Endothelial cell (in vitro differentiated cells): Measurements from ENCODE around the gene PATJ. TPM values are rescaled to one million over a fixed set of nuclear protein-coding genes. Genes with fewer than 3 reads are reported as not detected.

Experiments used
- DNase-seq: peaks from one replicate; pipeline ENCODE4 v3.0.0; 2021; ENCODE audit warnings: low spot score
- H3K27ac Mint-ChIP-seq: one replicate; pipeline ENCODE4 v1.8.0; 2021; ENCODE audit warnings: mixed read lengths, inconsistent platforms; ENCODE audit not compliant: unreplicated experiment
- H3K27me3 Mint-ChIP-seq: one replicate; pipeline ENCODE4 v1.8.0; 2021; ENCODE audit warnings: mild to moderate bottlenecking, moderate library complexity, mixed read lengths, inconsistent platforms; ENCODE audit not compliant: unreplicated experiment
- H3K36me3 Mint-ChIP-seq: one replicate; pipeline ENCODE4 v1.8.0; 2021; ENCODE audit warnings: mild to moderate bottlenecking, low read depth, mixed read lengths, inconsistent platforms; ENCODE audit not compliant: unreplicated experiment
- H3K4me1 Mint-ChIP-seq: one replicate; pipeline ENCODE4 v1.8.0; 2021; ENCODE audit warnings: mild to moderate bottlenecking, mixed read lengths, inconsistent platforms; ENCODE audit not compliant: unreplicated experiment
- H3K4me3 Mint-ChIP-seq: one replicate; pipeline ENCODE4 v1.8.0; 2021; ENCODE audit warnings: mild to moderate bottlenecking, mixed read lengths, inconsistent platforms; ENCODE audit not compliant: unreplicated experiment
- H3K9me3 Mint-ChIP-seq: one replicate; pipeline ENCODE4 v1.8.0; 2021; ENCODE audit warnings: mixed read lengths, inconsistent platforms; ENCODE audit not compliant: unreplicated experiment
- total RNA-seq: library from RNA; stranded (reverse); fragmentation: NEBNext Ultra II Directional; extraction: Animal tissue kit (Norgen Biotek cat#: 25700); gene quantifications from one replicate; pipeline ENCODE4 v1.2.1, GENCODE V29; 2021; ENCODE audit not compliant: unreplicated experiment
- TF ChIP-seq, protein P1 (sequence below): fragments of 200-600 bp; sonication (generic); IDR thresholded peaks from one replicate; pipeline ENCODE4 v1.5.0; 2021; ENCODE audit warnings: antibody characterized with exemption; ENCODE audit not compliant: unreplicated experiment

The PATJ gene
- total RNA-seq, 1 donor from 2014 or later = 13.9 TPM

DNA sequence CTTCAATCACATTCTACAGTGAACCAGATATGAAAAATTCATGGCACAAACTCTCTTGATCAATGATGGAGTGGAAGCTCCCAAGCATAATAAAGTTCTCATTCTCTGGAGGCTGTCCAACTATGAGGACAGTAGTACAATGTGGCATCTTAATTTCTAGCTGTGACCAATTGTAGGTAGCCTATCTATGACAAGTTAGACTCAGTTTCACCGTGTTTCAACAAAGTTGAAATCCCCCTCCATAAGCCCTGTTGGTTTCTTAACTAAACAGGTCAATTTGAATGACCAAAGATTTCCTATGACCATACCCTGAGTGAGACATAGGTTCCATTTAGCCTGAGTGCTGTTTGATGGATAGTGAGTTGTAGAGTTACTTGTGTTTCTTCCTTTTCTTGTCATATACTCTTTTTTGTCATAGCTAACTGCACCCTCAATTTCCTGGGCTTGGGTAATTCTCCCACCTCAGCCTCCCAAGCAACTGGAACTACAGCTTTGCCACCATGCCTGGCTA lies 11.8 kb downstream of the PATJ start:
- H3K4me1 Mint-ChIP-seq = no peaks in the 10 kb centered on the region

DNA sequence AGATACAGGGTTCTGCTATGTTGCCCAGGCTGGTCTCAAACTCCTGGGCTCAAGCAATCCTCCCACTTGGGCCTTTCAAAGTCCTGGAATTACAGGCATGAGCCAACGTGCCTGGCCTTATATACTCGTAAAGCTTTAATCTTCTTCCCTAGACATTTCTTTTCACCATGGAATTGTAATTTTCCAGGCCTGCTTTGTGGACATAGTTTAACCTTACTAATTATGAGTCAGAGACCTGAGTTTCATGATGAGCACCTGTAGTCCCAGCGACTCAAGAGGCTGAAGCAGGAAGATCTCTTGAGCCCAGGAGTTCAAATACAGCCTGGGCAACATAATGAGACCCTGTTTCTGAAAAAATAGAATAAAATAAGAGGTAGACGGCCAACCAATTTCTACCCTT lies 12.3 kb downstream of the PATJ start:
- Mint-ChIP-seq H3K4me1 (no peaks in the 10 kb centered on the region), H3K9me3 (no peaks in the 10 kb centered on the region), H3K36me3 (no peaks in the 10 kb centered on the region), H3K27ac (no peak overlapping the region), H3K4me3 (no peak overlapping the region), H3K27me3 (no peaks in the 10 kb centered on the region)
- TF ChIP-seq, protein P1, sequence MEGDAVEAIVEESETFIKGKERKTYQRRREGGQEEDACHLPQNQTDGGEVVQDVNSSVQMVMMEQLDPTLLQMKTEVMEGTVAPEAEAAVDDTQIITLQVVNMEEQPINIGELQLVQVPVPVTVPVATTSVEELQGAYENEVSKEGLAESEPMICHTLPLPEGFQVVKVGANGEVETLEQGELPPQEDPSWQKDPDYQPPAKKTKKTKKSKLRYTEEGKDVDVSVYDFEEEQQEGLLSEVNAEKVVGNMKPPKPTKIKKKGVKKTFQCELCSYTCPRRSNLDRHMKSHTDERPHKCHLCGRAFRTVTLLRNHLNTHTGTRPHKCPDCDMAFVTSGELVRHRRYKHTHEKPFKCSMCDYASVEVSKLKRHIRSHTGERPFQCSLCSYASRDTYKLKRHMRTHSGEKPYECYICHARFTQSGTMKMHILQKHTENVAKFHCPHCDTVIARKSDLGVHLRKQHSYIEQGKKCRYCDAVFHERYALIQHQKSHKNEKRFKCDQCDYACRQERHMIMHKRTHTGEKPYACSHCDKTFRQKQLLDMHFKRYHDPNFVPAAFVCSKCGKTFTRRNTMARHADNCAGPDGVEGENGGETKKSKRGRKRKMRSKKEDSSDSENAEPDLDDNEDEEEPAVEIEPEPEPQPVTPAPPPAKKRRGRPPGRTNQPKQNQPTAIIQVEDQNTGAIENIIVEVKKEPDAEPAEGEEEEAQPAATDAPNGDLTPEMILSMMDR = no peak
- DNase-seq = no peak

More for the DNA sequence above, 11.8 kb downstream of the PATJ start:
- TF ChIP-seq, protein P1 = no peak
- Mint-ChIP-seq H3K27ac (no peak overlapping the region), H3K36me3 (no peaks in the 10 kb centered on the region), H3K27me3 (no peaks in the 10 kb centered on the region), H3K9me3 (no peaks in the 10 kb centered on the region), H3K4me3 (no peak overlapping the region)
- no peak for DNase-seq

DNA sequence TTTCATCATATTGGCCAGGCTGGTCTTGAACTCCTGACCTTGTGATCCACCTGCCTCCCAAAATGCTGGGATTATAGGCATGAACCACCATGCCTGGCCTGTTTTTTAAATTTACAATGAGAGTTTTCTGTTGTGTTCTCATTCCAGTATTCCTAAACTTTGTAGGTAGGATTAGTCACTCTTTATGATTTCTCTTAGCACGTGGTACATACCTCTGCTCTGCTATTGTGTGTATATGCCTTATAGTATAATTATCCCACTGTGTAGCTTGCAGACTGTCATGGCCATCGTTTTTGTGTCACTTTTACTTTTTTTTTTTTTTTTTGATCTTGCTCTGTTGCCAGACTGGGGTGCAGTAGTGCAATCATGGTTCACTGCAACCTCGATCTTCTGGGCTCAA lies 14.5 kb downstream of the PATJ start:
- H3K27ac Mint-ChIP-seq = no peak overlapping the region
- DNase-seq = no peak
- no peaks in the 10 kb centered on the region for H3K9me3 Mint-ChIP-seq
- no peaks in the 10 kb centered on the region for H3K27me3 Mint-ChIP-seq
- TF ChIP-seq, protein P1 = no peak
- H3K36me3 Mint-ChIP-seq = no peaks in the 10 kb centered on the region
- H3K4me1 Mint-ChIP-seq = no peaks in the 10 kb centered on the region
- no peak overlapping the region for H3K4me3 Mint-ChIP-seq

DNA sequence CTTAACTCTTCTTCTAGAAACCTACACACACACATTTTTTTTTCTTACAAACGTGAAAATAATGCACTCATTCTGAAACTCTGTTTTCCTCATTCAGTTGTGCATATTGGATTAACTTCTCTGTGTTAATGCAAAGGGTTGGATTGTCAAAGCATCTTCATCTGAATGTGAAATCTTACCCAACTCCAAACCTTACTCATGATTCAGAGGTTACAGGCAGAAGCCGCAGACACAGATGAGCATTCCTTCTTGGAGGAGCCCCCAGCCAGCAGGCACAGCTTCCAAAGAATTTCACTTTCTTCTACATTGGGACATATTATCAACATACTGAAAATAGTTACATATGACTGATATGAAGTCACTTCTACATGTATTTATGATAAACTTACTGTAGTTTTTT lies 15.7 kb downstream of the PATJ start:
- TF ChIP-seq, protein P1 = no peak
- Mint-ChIP-seq H3K27ac (no peak overlapping the region), H3K9me3 (no peaks in the 10 kb centered on the region), H3K36me3 (no peaks in the 10 kb centered on the region), H3K4me3 (no peak overlapping the region), H3K27me3 (no peaks in the 10 kb centered on the region), H3K4me1 (no peaks in the 10 kb centered on the region)
- no peak for DNase-seq

DNA sequence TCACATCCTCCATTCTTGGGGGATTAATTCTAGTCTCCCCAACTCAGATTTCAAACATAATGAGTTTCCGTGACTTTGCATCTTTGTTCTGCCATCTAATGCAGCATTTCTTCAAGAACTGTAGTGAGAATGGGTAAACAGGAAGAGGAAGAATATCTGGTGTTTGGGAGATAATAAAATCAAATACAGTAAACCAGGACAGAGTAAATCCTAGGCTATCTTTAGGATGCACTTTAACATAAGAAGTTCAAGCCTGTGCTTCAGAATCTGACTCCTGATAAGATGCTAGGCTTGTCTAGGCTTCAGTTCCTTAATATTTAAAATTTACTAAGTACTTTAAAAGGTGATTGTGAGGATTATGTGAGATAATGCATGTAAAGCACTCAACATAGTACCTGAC lies 27.9 kb downstream of the PATJ start:
- Mint-ChIP-seq H3K9me3 (no peaks in the 10 kb centered on the region), H3K36me3 (no peaks in the 10 kb centered on the region), H3K4me3 (no peak overlapping the region), H3K4me1 (peaks cover 3% of the 10 kb centered on the region), H3K27me3 (peaks cover 2% of the 10 kb centered on the region), H3K27ac (no peak overlapping the region)
- TF ChIP-seq, protein P1 = no peak
- no peak for DNase-seq
